CD4-positive, alpha-beta T cell treated with Interferon gamma for 1 hour (primary cell): ENCODE data around the gene CUX1.
A peak's percentile ranks its signal among the peaks of the same experiment; 100 is the strongest.

Source experiments
- DNase-seq: peaks from one replicate; pipeline ENCODE4 v3.0.0-alpha.2; 2020

CUX1 gene

GRCh38 chr7:102234131-102234530, 416.7 kb downstream of the CUX1 start:
- DNase-seq: no peak

GRCh38 chr7:102234801-102235550, 417.6 kb downstream of the CUX1 start:
- DNase-seq: no peak

- DNase-seq: no peak
Measured at GRCh38 chr7:102236102-102236501, 418.7 kb downstream of the CUX1 start.

GRCh38 chr7:102236592-102237287, 419.3 kb downstream of the CUX1 start:
- DNase-seq: peak; percentile 19

- no peak for DNase-seq
Measured at GRCh38 chr7:102239206-102239820, 421.9 kb downstream of the CUX1 start.

GRCh38 chr7:102241431-102241830, 424.0 kb downstream of the CUX1 start:
- DNase-seq: no peak

GRCh38 chr7:102244601-102245000, 427.2 kb downstream of the CUX1 start:
- DNase-seq: no peak

GRCh38 chr7:102248081-102248455, 430.6 kb downstream of the CUX1 start:
- no peak for DNase-seq

DNA sequence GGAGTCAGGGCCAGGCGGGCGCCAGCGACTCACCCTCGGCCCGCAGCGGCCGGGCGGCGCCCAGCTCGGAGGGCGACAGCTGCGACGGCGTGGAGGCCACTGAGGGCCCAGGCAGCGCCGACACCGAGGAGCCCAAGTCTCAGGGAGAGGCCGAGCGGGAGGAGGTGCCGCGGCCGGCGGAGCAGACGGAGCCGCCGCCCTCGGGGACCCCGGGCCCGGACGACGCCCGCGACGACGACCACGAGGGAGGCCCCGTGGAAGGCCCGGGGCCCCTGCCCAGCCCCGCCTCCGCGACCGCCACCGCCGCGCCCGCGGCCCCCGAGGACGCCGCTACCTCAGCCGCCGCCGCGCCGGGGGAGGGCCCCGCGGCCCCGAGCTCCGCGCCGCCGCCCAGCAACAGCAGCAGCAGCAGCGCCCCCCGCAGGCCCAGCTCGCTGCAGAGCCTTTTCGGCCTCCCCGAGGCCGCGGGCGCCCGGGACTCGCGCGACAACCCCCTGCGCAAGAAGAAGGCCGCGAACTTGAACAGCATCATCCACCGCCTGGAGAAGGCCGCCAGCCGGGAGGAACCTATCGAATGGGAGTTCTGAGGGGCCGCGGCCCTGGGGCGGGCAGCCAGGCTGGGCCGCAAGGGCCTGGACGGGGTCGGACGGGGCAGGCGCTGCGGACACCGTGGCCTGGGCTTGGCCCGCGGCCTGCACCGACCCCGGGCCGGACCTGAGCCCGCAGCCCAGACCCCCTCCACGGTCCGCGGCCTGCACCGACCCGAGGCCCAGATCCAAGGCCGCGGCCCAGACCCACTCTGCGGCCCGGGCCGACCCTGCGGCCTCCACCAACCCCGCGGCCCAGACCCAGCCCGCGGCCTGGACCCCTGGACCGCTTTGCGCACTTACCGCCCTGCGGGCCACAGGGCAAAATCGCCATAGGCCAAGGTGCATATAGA, 431.3 kb downstream of the CUX1 start:
- DNase-seq: no peak

GRCh38 chr7:102251531-102252365, 434.3 kb downstream of the CUX1 start:
- DNase-seq: no peak

GRCh38 chr7:102252366-102252982, 435.0 kb downstream of the CUX1 start:
- DNase-seq: no peak

DNA sequence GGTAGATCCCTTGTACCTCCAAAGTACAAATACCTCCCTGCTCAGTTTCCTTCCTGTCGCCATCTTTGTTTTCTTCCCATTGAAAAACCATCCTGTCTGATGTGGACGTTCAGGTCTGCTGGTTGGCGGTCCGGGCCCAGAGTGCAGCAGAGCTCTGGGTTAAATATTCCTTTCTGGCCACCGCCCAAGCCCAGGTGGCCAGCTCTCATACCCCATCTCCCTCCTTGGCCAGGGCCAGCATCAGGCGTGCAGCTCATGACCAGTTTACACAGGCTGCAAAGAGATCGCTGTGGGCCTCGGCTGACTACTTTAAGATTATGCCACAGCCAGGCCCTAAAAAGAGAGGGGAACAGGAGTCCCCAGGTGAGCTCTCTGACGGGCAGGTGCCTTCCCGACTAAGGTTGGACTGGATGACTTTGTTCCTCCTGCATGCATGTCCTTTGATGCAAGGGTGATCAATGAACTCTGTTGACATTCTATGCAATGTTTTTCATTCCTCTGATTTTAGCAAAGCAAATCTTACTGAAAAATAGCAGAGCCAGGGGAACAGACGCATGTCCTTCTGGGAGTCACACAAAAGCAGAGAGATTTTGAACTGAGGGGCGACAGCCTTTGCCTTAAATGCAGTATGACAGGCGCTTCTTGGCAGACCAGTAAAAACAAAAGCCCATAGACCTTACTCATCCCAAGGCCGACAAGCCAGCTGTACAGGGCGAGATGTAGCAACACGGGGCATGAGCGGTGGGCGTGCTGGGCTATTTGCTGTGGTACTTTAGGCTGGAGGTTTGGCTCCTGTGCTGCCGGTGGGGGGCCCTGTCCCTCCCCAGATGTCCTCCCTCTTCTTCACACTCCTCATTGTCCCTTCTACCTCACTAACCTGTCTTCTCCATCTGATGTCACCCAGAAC, 435.9 kb downstream of the CUX1 start:
- DNase-seq: no peak

- DNase-seq: no peak
Measured at GRCh38 chr7:102253973-102254370, 436.5 kb downstream of the CUX1 start.

GRCh38 chr7:102254521-102254920, 437.1 kb downstream of the CUX1 start:
- DNase-seq: no peak

DNA sequence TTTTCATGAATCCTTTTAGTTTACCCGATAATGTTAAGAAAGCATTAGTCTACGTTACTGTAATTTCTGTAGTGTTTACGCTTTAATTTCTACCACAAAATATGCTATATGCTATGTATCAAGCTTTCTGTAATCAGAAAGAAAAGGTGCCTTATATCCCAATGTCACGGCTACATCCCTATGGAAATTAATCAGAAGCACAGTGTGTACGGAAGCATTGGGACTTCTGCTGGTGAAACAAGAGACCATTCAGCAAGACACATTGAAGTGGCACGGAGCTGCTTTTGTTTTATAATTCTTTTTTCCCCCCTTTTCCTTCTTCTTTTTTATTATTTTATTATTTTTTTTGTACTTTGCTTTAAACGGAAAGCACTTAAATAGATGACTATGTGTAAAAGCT, 438.1 kb downstream of the CUX1 start:
- no peak for DNase-seq

DNA sequence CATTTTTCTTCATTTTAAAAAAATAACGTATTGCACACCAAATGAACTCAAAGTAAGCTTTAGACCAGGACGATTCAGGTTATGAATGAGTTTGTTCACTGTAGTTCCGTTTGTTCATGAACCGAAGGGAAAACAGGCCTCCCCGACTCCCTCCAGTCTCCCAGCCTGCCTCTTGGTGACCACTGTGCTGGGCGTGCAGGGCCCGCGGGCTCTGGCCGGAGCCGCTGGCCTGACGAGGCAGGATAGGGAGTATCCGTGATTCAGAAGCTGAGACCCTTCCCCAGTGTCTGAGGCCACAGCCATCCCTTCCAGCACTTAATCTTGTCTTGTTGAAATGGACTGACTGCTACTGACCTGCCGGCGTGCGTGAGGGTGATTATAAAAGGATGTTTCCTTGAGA, 438.5 kb downstream of the CUX1 start:
- no peak for DNase-seq

DNA sequence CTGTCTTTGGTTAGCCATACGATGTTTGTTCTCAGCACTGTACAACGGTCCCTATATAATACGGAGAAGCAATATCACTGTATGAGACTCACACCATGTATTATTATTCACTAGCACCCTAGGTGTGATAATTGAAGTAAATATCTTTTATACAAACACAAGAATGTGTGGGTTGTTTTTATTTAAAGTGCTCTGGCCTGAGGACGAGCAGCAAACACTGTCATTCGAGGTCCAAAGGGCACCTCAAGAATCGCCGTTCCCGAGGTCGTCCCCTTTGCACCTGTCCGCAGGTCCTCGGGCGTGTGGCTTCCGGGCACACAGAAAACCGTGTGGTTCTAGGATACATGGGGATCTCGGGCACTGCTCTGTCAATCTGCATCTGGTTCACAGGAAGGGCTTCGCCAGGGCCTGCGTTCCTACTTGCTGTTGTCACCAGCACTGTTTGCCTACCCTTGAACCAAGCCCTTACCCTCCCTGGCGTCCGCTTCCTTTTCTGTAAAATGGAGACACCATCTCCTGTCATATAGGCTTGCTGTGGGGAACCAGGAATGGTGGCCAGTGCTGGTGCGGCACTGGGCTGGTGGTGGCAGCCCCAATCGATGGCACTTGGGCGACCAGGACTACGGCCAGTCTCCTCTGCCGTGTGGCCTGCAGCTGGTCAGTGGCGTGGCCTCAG, 440.8 kb downstream of the CUX1 start:
- no peak for DNase-seq

GRCh38 chr7:102258749-102259107, 441.3 kb downstream of the CUX1 start:
- no peak for DNase-seq

GRCh38 chr7:102260856-102261255, 443.4 kb downstream of the CUX1 start:
- DNase-seq: no peak

DNA sequence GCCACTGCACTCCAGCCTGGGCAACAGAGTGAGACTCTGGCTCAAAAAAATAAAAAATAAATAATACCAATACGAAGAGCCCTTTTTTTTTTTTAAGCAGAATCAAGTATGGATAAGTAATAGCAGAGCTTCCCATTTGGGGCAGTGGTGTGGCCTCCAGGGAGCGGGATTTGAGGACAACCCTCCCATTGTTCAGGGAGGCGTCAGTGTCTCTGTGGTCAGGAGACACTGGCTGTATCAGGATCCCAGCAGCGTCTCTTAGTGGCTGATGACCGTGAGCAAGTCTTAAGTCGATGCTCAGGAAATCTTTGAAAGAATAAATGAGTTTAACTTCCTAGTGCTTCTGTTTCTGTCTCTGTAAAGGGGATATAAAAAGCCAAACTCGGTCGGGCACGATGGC, 444.0 kb downstream of the CUX1 start:
- DNase-seq: no peak
